OCI-LY1 (cell line): ENCODE results near the gene SCAMP2.

Experiments
- H2AFZ ChIP-seq: fragments of 200-600 bp; sonication (generic), shearing (Covaris generic); 2 replicates; pipeline ENCODE4 v1.6.0; 2014; ENCODE audit warnings: antibody characterized with exemption, mild to moderate bottlenecking, low read length
- H3F3A ChIP-seq: fragments of 200-600 bp; sonication (generic), shearing (Covaris generic); 2 replicates; pipeline ENCODE4 v1.6.0; 2014; ENCODE audit warnings: mild to moderate bottlenecking, antibody characterized with exemption, low read length, moderate library complexity; ENCODE audit not compliant: insufficient read depth
- H3K27ac ChIP-seq: fragments of 200-600 bp; sonication (generic); 2 replicates; pipeline ENCODE4 v1.5.1; 2014; ENCODE audit warnings: low read length, mixed run types, mild to moderate bottlenecking, low read depth; ENCODE audit not compliant: poor library complexity, severe bottlenecking
- H3K27me3 ChIP-seq: fragments of 200-600 bp; sonication (generic); 2 replicates; pipeline ENCODE4 v1.6.0; 2014; ENCODE audit warnings: antibody characterized with exemption, mild to moderate bottlenecking, low read length, moderate library complexity; ENCODE audit not compliant: insufficient read depth
- H3K36me3 ChIP-seq: fragments of 200-600 bp; sonication (generic); 2 replicates; pipeline ENCODE4 v1.6.1; 2014; ENCODE audit warnings: mild to moderate bottlenecking, antibody characterized with exemption, low read length, moderate library complexity, mixed read lengths; ENCODE audit not compliant: insufficient read depth
- H3K4me1 ChIP-seq: fragments of 200-600 bp; sonication (generic); 2 replicates; pipeline ENCODE4 v1.5.1; 2014; ENCODE audit warnings: mild to moderate bottlenecking, low read length, moderate library complexity; ENCODE audit not compliant: insufficient read depth, severe bottlenecking
- H3K4me2 ChIP-seq: fragments of 200-600 bp; sonication (generic), shearing (Covaris generic); 2 replicates; pipeline ENCODE4 v1.6.1; 2014; ENCODE audit warnings: low read length
- H3K4me3 ChIP-seq: fragments of 200-600 bp; sonication (generic); 2 replicates; pipeline ENCODE4 v1.5.1; 2014; ENCODE audit warnings: low read length, low read depth, mild to moderate bottlenecking, mixed read lengths; ENCODE audit not compliant: poor library complexity, severe bottlenecking
- H3K79me2 ChIP-seq: fragments of 200-600 bp; shearing (Covaris generic); 2 replicates; pipeline ENCODE4 v1.6.1; 2016; ENCODE audit warnings: mixed run types, low read length, mixed read lengths; ENCODE audit not compliant: insufficient read depth
- H3K9ac ChIP-seq: fragments of 200-600 bp; sonication (generic), shearing (Covaris generic); 2 replicates; pipeline ENCODE4 v1.6.1; 2014; ENCODE audit warnings: mild to moderate bottlenecking, low read length, mixed read lengths
- H3K9me2 ChIP-seq: fragments of 200-600 bp; sonication (generic), shearing (Covaris generic); 2 replicates; pipeline ENCODE4 v1.6.1; 2014; ENCODE audit warnings: low read depth, mild to moderate bottlenecking, low read length, mixed read lengths
- H3K9me3 ChIP-seq: fragments of 200-600 bp; shearing (Covaris generic); 2 replicates; pipeline ENCODE4 v1.6.1; 2014; ENCODE audit warnings: low read length, mixed read lengths
- H4K20me1 ChIP-seq: fragments of 200-600 bp; sonication (generic), shearing (Covaris generic); 2 replicates; pipeline ENCODE4 v1.6.0; 2016; ENCODE audit warnings: mild to moderate bottlenecking, low read length; ENCODE audit not compliant: insufficient read depth
- CTCF ChIP-seq: fragments of 200-600 bp; sonication (generic), shearing (Covaris generic); IDR thresholded peaks from 2 replicates; pipeline ENCODE4 v1.5.1; 2017; ENCODE audit warnings: mild to moderate bottlenecking, antibody characterized with exemption, low read length, moderate library complexity, mixed read lengths
- EZH2 ChIP-seq: fragments of 200-600 bp; sonication (generic), shearing (Covaris generic); IDR thresholded peaks from 2 replicates; pipeline ENCODE4 v1.8.0; 2017; ENCODE audit warnings: borderline replicate concordance, mixed run types, mild to moderate bottlenecking, antibody characterized with exemption, low read length, moderate library complexity, mixed read lengths

The SCAMP2 gene

GRCh38 chr15:74807282-74807681 lies 65.9 kb downstream of the SCAMP2 start:
- no peaks in the 10 kb centered on the region for H3F3A ChIP-seq
- H2AFZ ChIP-seq: no peak overlapping the region
- H3K9ac ChIP-seq: no peak overlapping the region
- no peak overlapping the region for H3K27ac ChIP-seq
- TF ChIP-seq EZH2: no peak
- no peak for TF ChIP-seq CTCF
- H3K4me1 ChIP-seq: no peaks in the 10 kb centered on the region
- no peak overlapping the region for H3K4me2 ChIP-seq
- H3K9me3 ChIP-seq: no peaks in the 10 kb centered on the region
- H3K4me3 ChIP-seq: no peak overlapping the region
- H4K20me1 ChIP-seq: no peaks in the 10 kb centered on the region
- no peaks in the 10 kb centered on the region for H3K9me2 ChIP-seq
- H3K79me2 ChIP-seq: no peaks in the 10 kb centered on the region
- peaks cover 31% of the 10 kb centered on the region for H3K36me3 ChIP-seq
- no peaks in the 10 kb centered on the region; the same call in 1 of the 2 replicates for H3K27me3 ChIP-seq

DNA sequence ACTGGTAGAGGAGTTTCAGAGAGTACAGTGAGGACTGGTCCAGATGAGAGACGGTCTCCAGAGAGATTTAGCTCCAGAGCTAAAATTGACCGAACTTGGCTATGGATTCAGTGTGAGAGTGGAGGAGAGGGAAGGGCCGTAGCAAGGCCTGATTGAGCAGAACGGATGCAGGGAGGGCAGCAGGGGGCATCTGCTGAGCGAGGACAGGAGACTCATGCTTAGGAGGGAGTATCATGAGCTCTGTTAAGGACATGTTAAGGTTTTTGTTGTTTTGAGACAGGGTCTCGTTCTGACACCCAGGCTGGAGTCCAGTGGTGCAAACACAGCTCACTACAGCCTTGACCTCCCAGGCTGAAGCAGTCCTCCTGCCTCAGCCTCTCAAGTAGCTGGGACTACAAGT lies 68.2 kb downstream of the SCAMP2 start:
- Histone ChIP-seq H2AFZ (no peak overlapping the region), H3K9ac (no peak overlapping the region), H3K4me2 (no peak overlapping the region), H3K27me3 (no peaks in the 10 kb centered on the region; the same call in 1 of the 2 replicates), H3K27ac (no peak overlapping the region), H3K36me3 (peaks cover 53% of the 10 kb centered on the region), H3K9me2 (no peaks in the 10 kb centered on the region), H3K4me3 (no peak overlapping the region), H3K4me1 (peaks cover 11% of the 10 kb centered on the region), H4K20me1 (no peaks in the 10 kb centered on the region), H3K79me2 (no peaks in the 10 kb centered on the region), H3K9me3 (no peaks in the 10 kb centered on the region), H3F3A (no peaks in the 10 kb centered on the region)
- TF ChIP-seq EZH2 (no peak), CTCF (no peak)

DNA sequence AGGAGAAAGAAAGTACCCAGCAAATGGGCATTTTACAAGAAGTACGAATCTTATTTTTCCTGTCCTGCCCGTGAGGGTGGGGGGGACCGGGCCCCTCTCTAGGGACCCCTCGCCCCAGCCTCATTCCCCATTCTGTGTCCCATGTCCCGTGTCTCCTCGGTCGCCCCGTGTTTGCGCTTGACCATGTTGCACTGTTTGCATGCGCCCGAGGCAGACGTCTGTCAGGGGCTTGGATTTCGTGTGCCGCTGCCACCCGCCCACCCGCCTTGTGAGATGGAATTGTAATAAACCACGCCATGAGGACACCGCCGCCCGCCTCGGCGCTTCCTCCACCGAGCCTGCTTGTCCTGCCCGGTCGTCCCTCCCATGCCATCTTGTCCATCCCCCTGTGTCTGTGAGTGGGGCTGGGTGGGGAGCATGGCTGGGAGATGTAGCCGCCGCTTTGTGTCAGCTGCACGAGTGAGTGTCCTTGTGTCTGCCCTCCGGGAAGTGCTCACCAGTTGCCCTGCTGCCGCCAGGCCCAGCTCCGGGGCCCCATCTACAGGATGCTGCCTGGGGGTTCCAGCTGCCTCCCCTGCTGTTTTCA lies 70.2 kb downstream of the SCAMP2 start:
- no peak overlapping the region for H2AFZ ChIP-seq
- no peak for TF ChIP-seq EZH2
- H3F3A ChIP-seq: no peaks in the 10 kb centered on the region
- no peaks in the 10 kb centered on the region for H4K20me1 ChIP-seq
- H3K79me2 ChIP-seq: no peaks in the 10 kb centered on the region
- H3K4me1 ChIP-seq: peaks cover 31% of the 10 kb centered on the region
- no peak overlapping the region for H3K27ac ChIP-seq
- H3K4me3 ChIP-seq: no peak overlapping the region
- peaks cover 73% of the 10 kb centered on the region for H3K36me3 ChIP-seq
- H3K4me2 ChIP-seq: no peak overlapping the region
- H3K9me2 ChIP-seq: no peaks in the 10 kb centered on the region
- no peaks in the 10 kb centered on the region for H3K9me3 ChIP-seq
- no peak overlapping the region for H3K9ac ChIP-seq
- no peaks in the 10 kb centered on the region for H3K27me3 ChIP-seq

DNA sequence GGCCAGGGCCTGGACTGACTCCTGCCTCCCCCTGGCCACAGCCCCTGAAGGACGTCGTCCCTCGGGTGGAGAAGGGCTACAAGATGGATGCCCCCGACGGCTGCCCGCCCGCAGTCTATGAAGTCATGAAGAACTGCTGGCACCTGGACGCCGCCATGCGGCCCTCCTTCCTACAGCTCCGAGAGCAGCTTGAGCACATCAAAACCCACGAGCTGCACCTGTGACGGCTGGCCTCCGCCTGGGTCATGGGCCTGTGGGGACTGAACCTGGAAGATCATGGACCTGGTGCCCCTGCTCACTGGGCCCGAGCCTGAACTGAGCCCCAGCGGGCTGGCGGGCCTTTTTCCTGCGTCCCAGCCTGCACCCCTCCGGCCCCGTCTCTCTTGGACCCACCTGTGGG lies 70.9 kb downstream of the SCAMP2 start:
- H3K27me3 ChIP-seq: no peaks in the 10 kb centered on the region
- no peak for TF ChIP-seq EZH2
- TF ChIP-seq CTCF: no peak
- no peak overlapping the region for H3K27ac ChIP-seq
- H4K20me1 ChIP-seq: no peaks in the 10 kb centered on the region
- peaks cover 38% of the 10 kb centered on the region for H3K4me1 ChIP-seq
- no peaks in the 10 kb centered on the region for H3F3A ChIP-seq
- H2AFZ ChIP-seq: no peak overlapping the region
- no peak overlapping the region for H3K9ac ChIP-seq
- no peaks in the 10 kb centered on the region for H3K9me2 ChIP-seq
- H3K36me3 ChIP-seq: peaks cover 77% of the 10 kb centered on the region
- H3K4me2 ChIP-seq: no peak overlapping the region
- H3K9me3 ChIP-seq: no peaks in the 10 kb centered on the region
- H3K4me3 ChIP-seq: no peak overlapping the region
- no peaks in the 10 kb centered on the region for H3K79me2 ChIP-seq
